GM19372 (cell line): ENCODE results near the gene ACAD9.

ENCODE experiments used
- ATAC-seq: cut with Tn5 transposase; IDR thresholded peaks from one replicate; pipeline ENCODE4 v1.9.1; 2021; ENCODE audit warnings: mild to moderate bottlenecking, low read depth, moderate library complexity; ENCODE audit not compliant: unreplicated experiment

The ACAD9 gene

DNA sequence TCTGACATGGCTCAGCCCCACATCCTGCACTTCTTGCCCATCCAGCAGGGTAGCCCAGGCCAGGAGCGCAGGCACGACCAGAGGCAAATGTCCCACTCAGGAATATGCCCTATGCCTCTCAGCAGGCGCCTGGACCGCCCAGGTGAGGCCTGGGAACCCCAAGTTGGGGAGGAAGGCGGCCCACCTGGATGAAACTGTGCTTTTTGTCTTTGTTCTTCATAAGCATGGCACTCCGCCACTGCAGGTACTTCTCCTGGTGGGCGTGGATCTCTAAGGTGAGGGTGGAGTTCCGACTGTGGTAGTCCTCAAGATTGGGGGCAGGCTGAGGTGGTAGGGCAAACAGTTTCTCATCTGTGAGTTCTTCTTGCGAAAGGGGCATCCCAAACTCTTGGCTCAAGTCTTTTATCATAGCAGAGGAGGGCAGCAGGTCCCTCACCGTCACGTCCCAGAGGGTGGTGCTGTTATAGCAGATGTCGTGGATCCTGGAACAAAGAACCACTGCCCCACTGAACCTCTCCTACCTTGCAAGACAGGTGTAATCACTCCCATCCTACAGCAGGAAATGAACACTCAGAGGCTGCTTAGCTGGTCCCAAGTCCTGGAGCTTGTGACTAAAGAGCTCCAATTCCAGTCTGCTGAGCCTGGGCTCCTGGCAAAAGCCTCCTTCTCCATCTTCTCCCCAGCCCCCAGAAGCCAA is 53.2 kb downstream of the ACAD9 start:
- no peak for ATAC-seq

DNA sequence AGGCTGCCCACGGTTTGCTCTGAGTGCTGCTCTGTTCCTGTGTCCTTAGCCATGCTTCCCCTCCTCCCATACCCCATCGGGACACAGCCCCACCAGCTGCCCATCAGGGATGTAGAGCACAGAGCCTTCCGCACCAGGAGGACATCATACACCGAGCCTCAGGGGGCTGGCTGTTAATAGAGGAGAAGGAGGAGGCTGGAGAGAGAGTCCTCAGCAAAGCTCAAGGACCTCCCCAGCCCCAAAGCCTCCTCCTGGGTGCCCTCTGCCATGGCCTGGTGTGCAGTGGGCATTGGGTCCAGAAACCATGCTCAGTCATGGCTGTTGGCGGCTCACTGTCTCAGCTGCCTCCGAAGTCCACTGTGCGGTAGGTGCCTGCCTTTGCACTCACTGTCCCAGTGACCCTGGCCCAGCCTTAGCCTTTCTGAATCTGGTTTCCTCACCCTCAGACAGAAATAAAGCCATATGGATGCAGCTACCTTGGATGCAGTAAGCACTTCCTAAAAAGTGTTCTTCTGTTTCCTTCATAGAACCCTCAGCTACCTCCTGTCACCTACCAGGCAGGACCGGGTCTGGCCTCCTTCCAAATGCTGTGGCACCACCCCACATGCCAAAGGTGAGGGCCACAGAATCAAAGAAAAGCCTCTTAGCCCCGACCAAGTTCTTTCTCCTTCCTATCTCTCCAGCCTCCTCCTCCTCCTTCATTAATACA is 53.9 kb downstream of the ACAD9 start:
- ATAC-seq: no peak

DNA sequence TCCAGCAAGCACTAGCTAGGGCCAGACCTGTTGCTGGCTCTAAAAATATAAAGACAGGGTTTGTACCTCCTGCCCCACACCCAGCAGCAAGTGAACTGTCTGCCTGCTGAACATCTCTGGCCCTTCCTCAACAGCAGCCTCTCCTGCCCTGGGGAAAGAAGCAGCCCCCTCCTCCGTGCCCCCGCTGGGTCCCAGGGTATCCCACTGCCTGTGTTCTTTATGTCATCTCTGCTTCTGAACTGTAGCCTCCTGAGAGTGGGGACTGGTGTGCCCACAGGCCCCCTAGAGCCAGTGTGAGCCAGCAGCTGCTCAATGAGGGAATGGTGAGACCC is 54.5 kb downstream of the ACAD9 start:
- ATAC-seq: no peak

DNA sequence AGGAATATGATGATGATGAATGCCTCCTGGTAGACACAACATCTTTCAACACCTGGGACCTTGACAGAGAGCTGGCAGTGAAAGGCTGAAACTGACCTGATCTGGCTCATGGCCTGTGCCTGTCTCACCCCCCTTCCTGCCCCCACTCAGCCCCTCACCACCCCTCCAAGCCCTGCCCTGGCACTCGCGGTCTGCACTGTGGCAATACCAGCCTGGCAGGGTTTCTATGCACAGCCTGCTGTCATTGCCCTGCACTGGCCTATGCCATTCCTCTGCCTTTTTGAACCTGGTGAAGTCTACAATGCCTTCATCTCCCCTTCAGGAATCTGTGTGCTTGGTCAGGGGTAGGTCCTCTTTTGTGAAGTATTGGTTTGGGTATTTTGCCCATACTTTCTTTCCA is 56.5 kb downstream of the ACAD9 start:
- no peak for ATAC-seq

DNA sequence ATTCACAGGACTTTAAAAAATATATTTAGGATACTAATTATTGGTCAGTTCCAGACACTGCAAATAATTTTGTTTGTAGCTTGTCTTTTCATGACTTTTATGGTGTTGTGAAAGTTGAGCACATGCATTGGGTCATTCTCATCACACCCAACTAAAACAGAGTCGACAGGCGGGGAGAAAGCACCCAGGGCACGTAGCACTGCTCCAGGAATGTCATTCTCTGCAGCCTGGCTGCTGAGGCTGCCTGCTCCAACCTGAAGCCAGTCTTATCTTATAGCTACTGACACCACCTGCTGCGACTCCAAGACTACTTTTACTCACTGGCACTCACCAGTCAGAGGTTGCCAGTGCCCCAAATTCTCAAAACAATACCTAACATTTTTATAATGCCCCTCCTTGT is 56.9 kb downstream of the ACAD9 start:
- ATAC-seq: no peak

DNA sequence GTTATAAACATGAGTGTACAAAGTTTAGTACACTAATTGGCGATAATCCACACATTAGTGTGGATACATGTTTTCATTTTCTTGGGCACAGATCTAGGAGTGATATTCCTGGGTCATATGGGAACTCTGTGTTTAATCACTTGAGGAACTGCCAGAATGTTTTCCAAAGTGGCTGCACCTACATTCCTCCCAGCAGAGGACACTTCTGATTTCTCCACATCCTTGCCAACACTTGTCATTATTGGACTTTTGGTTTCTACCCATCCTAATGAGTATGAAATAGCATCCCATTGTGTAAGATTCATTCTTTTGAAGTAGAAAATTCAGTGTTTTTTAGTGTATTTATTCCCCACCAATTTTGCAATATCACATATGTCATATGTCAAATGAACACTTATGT is 60.8 kb downstream of the ACAD9 start:
- no peak for ATAC-seq

DNA sequence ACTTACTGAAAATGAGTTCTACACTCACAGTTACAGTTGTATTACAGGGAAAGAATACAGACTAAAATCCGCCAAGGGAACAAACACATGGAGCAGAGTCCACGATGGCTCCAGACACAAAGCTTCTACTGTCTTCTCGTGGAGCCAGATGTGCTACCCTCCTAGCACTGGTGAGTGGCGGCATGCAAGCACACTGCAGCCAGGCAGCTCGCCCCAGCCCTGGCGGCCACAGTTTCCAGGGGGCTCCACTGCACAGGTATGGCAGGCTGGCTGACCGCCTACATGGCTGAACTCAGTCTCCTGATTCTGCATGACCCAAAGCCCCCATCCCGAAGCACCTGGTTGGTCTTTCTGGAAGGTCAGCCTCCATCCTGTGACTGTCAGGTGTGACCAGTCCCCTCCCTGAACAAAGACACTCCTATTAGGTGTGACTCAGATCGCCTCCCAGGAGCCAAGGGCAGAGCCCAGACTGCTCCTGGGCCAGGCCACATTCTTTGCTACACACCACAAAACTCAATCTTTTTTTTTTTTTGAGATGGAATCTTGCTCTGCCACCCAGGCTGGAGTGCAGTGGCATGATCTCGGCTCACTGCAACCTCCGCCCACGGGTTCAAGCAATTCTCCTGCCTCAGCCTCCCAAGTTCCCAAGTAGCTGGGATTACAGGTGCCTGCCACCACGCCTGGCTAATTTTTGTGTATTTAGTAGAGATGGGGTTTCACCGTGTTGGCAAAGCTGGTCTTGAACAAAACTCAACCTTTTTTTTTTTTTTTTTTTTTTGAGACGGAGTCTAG is 62.9 kb downstream of the ACAD9 start:
- ATAC-seq: no peak

DNA sequence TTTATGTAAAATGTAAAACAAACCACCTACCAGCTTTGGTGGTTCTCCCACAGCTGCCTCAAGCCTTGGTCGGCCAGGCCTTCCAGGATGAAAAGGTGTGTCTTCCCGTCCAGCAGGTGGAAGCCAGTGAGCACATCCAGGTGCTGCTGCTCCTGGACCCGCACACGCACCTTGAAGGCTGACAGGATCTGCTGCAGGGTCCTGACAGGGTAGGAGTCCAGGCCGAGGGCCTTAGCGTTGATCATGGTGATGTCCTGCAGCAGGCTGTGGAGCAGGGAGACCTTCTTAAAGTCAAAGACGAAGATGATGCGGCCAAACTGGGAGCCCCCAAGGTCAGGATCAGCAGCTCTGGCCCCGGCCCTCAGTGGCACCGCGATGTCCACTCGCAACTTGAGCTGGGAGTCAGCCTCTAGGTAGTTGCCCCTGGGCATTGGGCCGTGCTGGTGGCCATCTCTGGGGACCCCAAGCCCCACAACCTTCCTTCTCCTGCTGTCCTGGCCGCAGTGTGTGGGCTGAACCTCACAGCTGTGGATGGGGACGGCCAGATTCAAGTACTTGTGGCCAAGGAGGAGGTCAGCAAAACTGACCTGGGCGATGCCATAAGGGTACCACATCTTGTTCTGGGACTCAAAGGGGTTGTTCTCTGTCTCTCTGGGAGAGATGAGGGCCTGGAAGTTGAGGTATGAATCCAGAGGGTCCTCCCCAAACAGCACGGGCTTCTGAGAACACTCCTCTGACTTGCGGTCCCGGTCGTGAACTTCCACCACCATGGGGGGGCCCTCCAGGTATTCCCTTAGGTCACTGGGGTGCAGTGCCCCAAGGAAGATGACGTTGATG is 65.8 kb downstream of the ACAD9 start:
- ATAC-seq: no peak

DNA sequence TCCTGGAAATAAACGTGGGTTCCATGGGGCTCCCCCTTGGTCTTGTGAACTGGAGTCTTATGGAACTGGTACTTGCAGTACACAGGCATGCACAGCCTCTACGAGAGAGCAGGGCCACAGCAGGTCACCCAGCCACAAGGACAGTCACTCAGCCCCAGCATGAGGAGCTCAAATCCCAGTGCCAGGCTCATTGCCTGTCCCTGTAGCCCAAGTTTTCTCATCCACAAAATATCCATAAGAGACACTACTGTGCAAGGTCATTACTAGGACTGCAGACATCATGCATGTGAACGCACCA is 66.4 kb downstream of the ACAD9 start:
- ATAC-seq: no peak

DNA sequence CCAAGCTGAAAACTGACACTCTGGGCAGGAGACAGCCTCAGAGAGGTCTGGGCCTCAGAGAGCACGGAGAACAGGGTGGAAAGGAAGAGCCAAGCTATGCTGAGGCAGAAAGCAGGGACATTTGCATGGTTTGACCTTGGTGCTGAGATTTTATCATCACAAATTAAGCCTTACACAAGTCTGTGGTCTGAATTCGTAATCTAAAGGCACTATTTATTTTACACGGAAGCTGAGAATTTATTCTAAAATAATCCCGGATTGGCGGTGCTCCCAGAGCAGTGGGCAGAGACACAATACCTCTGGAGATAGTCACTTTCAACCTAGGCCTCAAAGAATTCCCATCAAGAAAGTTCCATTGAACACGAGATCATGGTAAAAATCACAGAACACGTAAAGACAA is 67.0 kb downstream of the ACAD9 start:
- no peak for ATAC-seq

DNA sequence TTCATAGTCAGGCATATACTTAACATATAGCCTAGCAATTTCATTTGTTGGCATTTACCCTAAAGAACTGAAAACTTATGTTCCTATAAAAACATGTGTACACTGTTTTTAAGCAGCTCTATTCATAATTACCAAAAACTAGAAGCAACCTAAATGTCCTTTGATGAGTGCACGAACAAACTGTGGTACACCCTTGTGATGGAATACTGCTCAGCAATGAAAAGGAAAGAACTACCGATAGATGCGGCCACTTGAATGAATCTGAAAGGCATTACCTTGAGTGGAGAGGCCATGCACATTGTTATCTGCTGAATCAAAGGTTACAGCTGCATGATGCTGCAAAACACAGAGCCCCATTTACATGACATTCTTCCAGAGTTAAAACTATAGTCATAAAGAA is 69.7 kb downstream of the ACAD9 start:
- no peak for ATAC-seq

DNA sequence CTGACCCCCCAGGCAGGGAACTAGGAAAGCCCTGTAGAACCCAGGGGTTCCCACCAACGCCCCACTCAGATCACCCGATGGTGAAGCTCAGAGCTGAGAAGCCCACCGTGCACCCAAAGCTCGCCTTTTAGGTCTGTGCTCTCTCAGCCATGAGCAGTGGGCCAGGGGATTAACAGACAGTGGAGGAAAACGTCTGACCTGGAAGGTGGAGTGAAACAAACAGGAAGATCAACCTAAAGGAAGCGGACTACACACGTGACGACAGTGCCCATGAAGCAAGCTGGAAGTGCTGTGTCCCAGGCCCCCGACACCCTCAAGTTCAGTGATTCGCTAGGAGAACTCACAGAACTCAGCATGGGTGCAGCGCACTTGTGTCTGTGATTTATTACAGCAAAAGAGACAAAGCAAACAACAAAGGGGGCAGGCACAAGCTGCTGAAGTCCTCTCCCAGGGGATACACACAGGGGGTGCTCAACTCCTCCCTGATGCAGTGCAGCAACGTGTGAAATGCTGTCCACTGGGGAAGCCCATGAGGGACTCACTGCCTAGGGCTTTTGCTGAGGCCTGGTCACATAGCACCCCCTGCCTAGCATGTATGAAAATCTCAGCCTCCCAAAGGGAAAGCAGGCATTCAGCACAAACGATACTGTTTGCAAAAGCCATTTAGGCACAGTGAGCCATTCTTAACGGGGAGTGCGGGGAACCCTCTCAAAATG is 71.0 kb downstream of the ACAD9 start:
- no peak for ATAC-seq

DNA sequence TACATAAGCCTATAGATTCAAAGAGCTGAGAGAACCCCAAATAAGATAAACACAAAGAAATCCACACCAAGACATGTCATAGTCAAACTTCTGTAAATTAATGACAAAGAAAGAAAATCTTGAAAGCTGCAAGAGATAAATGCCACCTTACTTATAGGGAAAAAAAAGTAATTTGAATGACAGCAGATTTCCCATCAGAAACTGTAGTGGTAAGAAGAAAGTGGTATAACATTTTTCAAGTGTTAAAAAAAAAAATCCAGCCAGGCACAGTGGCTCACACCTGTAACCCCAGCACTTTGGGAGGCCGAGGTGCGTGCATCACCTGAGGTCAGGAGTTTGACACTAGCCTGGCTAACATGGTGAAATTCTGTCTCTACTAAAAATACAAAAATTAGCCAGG is 77.0 kb downstream of the ACAD9 start:
- ATAC-seq: no peak
